Central memory CD4-positive, alpha-beta T cell (primary cell): Measurements from ENCODE around the gene ARHGAP31.

Experiments used
- DNase-seq: peaks from one replicate; pipeline ENCODE4 v3.0.0; 2022

ARHGAP31 gene

DNA sequence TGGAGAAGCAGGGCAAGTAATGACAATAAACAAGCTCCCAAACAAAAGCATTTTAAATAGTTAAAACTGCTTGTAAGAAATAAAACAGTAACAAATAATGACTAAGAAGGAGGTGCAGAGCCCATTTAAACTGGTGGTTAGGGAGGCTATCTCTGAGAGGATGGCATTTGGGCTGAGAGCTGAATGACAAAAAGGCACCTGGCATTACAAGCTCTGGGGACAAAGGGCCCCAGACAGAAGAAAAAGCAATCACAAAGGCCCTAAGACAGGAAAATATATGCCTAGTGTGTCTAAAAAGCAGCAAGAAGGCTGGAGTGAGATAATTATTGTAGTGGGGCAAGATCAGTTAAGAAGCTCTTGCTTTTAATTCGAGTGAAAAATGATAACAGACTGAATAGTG is 159.6 kb downstream of the ARHGAP31 start:
- no peak for DNase-seq

DNA sequence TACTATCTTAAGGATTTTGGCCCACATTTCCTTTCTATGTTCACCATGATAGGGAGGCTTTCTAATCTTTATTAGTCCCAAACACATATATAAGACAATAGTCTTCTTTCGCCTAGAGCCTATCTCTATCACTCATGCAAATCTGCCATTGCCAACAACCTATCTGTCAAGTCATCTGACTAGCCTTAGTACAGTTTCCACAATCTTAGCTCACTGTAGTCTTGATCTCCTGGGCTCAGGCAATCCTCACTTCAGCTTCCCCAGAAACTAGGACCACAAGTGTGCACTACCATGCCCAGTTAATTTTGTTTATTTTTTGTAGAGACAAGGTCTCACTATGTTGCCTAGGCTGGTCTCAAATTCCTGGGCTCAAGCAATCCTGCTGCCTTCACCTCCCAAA is 162.3 kb downstream of the ARHGAP31 start:
- no peak for DNase-seq

DNA sequence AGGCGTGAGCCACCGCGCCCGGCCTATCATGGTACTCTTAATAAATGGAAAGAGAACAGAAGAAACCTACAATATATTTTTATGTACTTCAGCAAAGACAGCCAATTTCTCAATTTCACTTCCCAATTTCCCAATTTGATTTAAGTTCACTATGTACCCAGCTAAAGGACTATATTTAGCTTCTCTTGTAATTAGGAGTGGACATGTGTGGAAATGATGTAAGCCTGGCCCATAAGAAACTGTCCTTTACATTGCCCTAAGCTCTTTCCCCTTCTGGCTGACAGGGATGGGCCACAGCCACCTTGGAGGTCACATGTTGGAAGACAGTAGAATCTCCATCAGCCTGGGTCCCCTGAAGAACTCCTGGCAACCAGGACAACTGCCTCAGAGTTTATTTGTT is 163.1 kb downstream of the ARHGAP31 start:
- DNase-seq = no peak

DNA sequence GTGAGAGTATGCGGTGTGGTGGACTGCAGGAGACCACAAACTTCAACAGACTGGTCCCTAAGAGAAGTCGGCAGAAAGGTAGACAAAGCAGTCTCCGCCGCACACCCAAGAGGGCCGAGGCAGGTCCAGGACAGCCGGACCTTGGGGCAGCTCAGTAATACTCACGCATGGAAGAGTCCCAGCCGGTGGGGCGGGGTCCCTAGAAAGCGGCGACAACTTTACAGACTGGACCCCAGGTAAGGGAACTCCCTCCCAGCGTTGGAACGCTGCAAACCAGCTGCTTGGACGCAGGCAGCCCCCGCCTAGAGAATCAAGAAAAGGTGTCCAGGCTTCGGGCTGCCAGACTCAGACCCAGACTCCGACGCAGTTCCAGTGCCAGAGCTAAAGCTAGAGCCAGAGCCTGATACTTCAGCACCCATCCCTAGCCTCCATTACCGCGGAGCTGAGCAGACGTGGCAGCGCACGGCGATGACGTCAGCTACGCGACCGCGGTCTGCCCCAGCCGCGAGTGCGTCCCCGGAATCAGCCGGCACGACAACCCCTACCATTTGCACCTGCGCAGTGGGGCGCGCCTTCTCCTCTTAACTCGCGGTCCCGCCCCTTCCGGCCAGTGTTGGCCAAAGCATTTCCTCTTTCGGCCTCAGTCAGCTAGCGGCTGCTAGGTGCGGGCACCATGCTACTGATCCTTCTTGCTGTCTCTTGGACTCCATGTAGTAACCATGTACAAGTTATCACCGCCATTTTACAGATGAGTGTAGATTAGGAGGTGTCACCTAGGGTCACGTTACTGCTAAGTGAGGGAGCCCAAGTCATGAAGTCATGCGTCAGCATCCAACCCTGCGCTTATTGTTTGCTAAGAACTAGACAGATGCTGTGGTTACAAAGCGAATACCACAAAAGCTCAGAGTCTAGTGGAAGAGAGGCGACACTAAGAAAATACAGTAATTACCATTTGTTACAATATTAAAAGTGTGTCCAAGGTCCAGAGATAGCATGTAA is 169.3 kb downstream of the ARHGAP31 start, which contains the start of gene TMEM39A:
Gene TMEM39A, minus strand, starts transcription at position 445 of the 999 bp plus-strand sequence. CDS start 1,541 bp downstream, outside the sequence.
- peak; percentile 99 for DNase-seq

DNA sequence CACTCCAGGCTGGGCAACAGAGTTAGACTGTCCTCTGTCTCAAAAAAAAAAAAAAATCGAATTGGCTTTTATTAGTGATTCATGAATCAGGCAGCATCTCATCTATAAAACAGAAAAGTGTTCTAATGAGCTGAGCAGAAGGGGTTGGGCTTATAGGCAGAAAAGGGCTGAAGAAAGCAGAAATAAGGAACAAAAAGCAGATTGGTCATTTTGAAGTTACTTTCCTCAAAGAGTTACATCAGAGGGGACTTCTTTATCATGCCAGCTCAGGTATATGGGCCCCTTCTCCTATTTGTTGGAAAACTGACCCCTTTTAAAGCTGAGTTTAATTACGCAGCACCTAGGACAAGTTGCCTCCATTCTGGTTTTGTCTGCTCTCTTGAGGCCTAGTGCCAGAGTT is 173.9 kb downstream of the ARHGAP31 start:
- no peak for DNase-seq

DNA sequence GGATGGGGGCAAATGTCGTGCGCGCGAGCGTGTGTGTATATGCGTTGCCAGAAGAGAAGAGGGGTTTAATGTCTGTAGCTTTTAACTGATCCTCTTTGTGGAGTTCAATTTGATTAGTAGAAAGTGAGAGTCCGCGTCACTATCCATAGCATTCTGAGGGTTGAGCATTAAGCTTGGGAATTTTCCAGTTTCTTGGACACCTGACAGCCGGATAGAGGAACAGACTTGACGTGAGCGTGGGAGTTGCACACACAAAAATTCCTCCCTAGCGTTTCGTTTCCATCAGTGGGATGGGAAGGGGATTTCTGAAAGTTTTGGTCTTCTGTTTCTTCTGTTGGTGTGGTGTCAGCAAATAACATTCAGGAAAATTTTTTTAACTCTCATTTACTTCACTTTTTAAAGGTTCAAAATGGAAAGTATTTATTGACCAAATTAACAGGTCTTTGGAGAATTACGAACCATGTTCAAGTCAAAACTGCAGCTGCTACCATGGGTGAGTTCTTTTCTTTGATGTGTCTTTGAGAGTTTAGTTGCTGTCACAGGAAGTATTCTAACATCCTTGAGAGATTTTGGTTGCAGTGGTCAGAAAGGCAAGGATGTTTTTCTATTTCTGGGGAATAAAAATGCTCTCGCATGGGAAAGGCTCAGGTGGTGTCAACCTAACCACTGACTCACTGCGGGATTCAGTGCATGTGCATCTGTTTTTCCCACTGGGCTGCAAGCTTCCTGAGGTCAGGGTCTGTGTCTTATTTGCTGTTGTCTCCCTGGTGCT is 175.4 kb downstream of the ARHGAP31 start:
- DNase-seq = no peak
